ENCODE measurements around the gene SLC6A13.

Gene SLC6A13

GRCh38 chr12:180445-180844 is 82.2 kb downstream of the SLC6A13 start:
- DNase-seq (ENCODE audit: extremely low read depth in 1 of 2, low read depth in 1 of 2) = no peak

DNA sequence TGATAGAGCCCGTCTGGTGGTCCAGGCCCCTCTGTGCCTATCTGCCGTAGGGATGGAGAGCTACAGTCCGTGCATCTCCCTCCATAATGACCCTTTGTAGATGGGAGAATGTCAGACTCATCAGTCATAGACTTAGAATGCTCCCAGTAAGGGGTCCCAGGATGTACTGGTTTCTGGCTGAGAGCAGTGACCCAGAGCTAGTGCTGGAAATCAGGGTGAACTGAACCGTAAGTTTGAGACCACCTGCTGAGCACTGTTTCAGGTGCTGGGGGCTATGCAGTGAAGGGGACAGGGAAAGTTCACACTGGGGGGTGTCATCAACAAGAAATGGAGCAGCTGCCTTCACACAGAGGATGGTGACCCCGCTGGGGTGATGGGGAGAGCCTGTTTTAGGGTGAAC is 82.8 kb downstream of the SLC6A13 start:
- no peak for DNase-seq (ENCODE audit: extremely low read depth in 1 of 2, low read depth in 1 of 2)

GRCh38 chr12:179131-179884 is 83.3 kb downstream of the SLC6A13 start:
- DNase-seq (ENCODE audit: extremely low read depth in 1 of 2, low read depth in 1 of 2) = no peak

- no peak for DNase-seq (ENCODE audit: extremely low read depth in 1 of 2, low read depth in 1 of 2)
Measured at GRCh38 chr12:178829-179109, 83.9 kb downstream of the SLC6A13 start.

DNA sequence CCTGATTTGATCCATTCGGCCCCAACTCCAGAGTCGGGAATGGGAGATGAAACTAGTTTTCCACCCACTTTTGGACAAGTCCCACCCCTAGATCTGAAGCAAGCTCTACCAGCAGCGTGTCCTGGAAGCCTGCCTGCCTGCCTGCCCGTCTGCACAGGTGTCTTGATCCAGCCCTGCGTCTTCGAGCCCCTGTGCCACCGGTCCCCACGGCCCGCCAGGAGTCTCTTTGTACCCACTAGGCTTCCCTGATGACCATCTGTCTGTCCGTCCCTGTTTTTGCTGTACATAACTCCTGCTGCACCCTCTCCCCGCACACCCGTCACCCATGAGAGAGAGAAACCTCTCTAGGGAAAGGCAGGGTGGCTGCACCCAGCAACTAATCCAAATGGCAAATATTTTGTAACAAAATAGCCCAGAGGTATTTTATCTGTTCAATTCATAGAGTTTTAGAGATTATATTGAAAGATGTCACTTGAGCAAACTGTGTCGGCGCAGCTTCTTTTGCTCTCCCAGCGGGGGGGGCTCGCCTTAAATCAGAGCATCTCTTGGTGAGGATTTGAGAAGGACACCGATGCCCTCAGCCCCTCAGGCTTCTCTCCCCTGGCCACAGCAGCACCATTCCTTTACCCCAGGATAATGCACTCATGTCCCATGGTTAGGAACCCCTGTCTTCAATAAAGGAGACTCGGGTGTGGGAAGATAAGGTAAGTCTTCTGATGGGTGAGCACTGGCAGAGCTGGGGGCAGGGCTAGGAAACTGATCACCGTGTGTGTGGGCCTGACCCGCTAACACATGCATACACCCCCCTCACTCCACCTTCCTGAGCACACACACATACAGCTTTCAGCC is 84.4 kb downstream of the SLC6A13 start:
- no peak for DNase-seq (ENCODE audit: extremely low read depth in 1 of 2, low read depth in 1 of 2)

GRCh38 chr12:177336-177979 is 85.2 kb downstream of the SLC6A13 start:
- no peak for DNase-seq (ENCODE audit: extremely low read depth in 1 of 2, low read depth in 1 of 2)

DNA sequence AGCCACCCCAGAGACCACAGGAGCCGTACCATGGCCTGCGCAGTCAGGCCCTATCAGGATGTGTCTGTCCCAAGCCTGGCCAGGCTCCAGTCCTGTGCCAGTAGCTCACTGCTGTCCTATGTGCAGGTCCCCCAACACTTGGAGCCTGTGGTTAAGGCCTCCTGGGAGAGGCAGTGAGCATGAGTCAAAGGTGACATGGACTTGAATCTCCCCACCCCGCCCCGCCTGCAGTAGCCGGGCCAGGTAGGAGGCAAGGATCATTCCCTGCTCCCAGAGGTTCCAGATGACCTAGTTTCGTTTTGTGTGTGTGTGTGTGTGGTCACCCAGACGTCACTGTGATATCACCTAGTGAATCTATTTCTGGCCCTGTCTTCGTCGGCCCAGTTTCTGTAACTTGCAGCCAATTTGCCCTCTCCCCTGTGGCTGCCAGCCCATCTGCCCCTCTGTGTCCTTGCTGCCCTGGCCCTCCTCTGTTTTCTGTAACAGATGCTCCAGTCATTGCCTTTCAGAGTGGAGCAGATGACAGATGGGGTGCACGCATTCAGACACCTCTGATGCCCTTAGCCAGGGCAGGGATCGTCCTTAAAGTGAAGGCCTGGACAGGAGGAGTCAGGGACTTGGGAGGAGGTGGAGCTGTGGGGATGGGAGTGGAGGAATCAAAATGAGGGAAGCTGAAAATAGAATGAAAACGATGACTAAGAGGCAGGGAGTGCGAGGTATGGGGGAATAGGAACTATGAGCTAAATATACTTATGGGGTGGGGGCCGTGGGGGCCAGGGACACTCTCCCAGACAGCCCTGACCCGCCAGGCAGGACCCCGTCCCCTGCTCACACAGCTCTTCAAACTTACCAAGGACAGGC is 86.1 kb downstream of the SLC6A13 start:
- DNase-seq (ENCODE audit: extremely low read depth in 1 of 2, low read depth in 1 of 2) = no peak

DNA sequence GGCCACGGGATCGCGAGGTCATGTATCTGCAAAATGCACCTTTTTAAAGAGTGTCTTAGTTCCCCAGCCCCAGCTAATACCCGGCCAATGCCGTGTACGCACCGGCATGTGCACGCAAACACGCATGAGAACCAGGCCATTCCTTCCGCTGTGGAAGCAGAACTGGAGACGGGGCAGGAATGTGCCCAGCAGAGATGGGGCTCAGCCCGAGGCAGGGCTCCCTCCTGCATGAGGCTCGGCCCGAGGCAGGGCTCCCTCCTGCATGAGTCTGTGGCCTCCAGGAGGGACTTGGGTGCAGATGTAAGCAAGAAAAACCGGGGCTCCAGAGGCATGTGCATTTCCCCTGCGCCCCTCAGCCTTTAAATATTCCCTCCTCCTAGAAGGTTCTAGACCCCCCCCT is 86.9 kb downstream of the SLC6A13 start:
- DNase-seq (ENCODE audit: extremely low read depth in 1 of 2, low read depth in 1 of 2) = no peak

DNA sequence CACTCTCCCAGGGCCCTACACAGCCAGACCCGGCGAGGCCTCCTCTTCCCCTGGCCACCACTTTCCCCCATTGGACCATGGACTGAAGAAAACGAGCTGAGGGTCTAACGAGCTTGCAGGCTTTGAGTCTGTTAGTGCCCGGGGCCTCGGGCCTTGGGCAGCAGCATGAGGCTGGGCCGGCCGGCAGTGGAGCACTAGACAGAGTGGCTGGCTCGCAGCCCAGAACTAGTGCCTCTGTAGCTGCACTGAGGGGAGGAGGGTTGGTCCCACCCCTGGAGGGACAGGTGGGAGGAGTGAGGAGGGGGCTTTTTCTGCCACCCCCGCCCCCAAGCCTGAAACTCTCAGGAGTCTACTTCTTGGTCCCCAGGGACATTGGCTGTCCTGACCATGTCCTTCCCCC is 87.4 kb downstream of the SLC6A13 start:
- DNase-seq (ENCODE audit: extremely low read depth in 1 of 2, low read depth in 1 of 2) = no peak

DNA sequence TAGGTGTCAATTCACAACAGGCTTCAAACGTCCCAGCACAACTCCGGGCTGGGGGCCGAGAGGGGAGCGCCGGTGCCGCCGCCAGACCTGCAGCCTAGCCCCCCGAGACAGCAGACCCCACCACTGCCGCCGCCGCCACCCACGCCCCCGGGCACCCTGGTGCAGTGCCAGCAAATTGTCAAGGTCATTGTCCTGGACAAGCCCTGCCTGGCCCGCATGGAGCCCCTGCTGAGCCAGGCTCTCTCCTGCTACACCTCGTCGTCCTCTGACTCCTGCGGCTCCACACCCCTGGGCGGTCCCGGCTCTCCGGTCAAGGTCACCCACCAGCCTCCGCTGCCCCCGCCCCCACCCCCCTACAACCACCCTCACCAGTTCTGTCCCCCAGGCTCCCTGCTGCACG is 88.0 kb downstream of the SLC6A13 start:
- DNase-seq (ENCODE audit: extremely low read depth in 1 of 2, low read depth in 1 of 2) = no peak

GRCh38 chr12:174124-174523 is 88.5 kb downstream of the SLC6A13 start:
- DNase-seq (ENCODE audit: extremely low read depth in 1 of 2, low read depth in 1 of 2) = no peak

DNA sequence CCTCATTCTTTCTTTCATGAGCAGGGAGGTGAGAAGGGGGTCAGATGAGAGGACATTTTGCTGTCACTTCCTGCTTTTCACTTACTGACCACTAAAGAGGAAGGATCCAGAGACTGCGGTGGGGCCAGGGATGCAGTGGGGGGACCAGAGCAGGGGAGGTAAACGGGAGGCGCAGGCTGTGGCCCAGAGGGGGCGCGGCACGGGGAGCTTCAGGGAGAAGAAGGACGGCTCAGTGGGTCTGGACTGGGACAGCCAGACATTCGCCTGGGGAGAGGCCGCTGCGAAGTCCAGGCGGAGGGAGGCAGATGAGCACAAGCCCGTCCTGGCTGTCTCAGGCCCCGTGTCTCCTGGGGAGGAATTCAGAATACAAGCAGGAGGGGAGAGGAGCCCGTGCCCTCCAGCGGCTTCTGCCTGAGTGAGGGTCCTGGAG is 89.9 kb downstream of the SLC6A13 start:
- no peak for DNase-seq (ENCODE audit: extremely low read depth in 1 of 2, low read depth in 1 of 2)

GRCh38 chr12:171743-172676 is 90.6 kb downstream of the SLC6A13 start:
- DNase-seq (ENCODE audit: extremely low read depth in 1 of 2, low read depth in 1 of 2) = no peak

- no peak for DNase-seq (ENCODE audit: extremely low read depth in 1 of 2, low read depth in 1 of 2)
Measured at GRCh38 chr12:171276-171675, 91.4 kb downstream of the SLC6A13 start.

Data from stimulated activated CD8-positive, alpha-beta memory T cell treated with anti-CD3 and anti-CD28 coated beads, Interleukin-7, amount 100 ng/mL, for 48 hours (primary cell).